ENCODE results near the gene IFNGR1. TPM values are rescaled to one million over a fixed set of nuclear protein-coding genes. Genes with fewer than 3 reads are reported as not detected.

IFNGR1 gene
- total RNA-seq, 1 experiment from 2014 or later, result 27.1 TPM

DNA sequence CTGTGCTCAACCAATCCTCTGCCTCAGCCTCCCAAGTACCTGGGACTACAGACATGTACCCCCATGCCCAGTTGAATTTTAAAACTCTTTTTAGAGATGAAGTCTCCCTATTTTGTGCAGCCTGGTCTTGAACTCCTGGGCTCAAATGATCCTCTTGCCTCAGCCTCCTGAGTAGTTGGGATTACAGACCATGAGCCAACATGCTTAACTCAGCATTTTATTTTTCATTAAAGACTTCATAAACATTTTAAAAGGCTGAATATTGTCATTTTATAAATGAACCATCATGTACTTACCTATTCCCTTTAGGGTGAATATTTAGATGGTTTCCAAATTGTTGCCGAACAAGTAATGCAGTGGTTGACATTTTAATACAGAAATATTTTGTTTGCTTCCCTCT is 16.5 kb upstream of the IFNGR1 start:
- no TSS peak for BruUV-seq (replicated peaks)
- Histone ChIP-seq H3K9me3 (ENCODE audit: control insufficient read depth in 1 of 2, insufficient read depth in 1 of 2, low read depth in 1 of 2, low read length in 2 of 2) (no peaks in the 10 kb centered on the region), H3K9ac (ENCODE audit: low read length) (no peak overlapping the region), H3K27me3 (ENCODE audit: insufficient read depth, low read length) (no peaks in the 10 kb centered on the region), H3K4me2 (ENCODE audit: low read length) (no peak overlapping the region), H3K4me1 (ENCODE audit: control insufficient read depth in 1 of 2, insufficient read depth in 2 of 2, low read length in 2 of 2) (peaks cover 18 to 39% of the 10 kb centered on the region in 2 experiments), H3K36me3 (ENCODE audit: control insufficient read depth in 1 of 2, insufficient read depth in 2 of 2, low read length in 2 of 2) (no peaks in the 10 kb centered on the region), H2AFZ (ENCODE audit: low read depth, low read length, poor library complexity, severe bottlenecking) (no peak overlapping the region), H3K27ac (ENCODE audit: low read depth, low read length) (no peak overlapping the region), H3K79me2 (ENCODE audit: insufficient read depth, low read length) (no peaks in the 10 kb centered on the region), H3K9me2 (ENCODE audit: insufficient read depth) (no peaks in the 10 kb centered on the region), H4K20me1 (ENCODE audit: insufficient read depth) (no peaks in the 10 kb centered on the region), H3K4me3 (replicated peaks in 1 of 2; ENCODE audit: low read depth in 1 of 2, low read length in 2 of 2) (no peak overlapping the region)
- intact Hi-C loops (cut with micrococcal nuclease), result no loop called here
- DNase-seq (ENCODE audit: low read depth, low spot score), result no peak
- ChIA-PET CTCF (no interaction called here), POLR2A (no interaction called here), RAD21 (ENCODE audit: low non-redundant PET in 1 of 2, low total read pairs in 2 of 2, uncharacterized antibody in 2 of 2, unreplicated experiment in 2 of 2) (no interaction called here)
- ATAC-seq, result no peak
- TF ChIP-seq EZH2phosphoT487 (IDR thresholded peaks at IDR 0.05; ENCODE audit: borderline replicate concordance), result no peak

DNA sequence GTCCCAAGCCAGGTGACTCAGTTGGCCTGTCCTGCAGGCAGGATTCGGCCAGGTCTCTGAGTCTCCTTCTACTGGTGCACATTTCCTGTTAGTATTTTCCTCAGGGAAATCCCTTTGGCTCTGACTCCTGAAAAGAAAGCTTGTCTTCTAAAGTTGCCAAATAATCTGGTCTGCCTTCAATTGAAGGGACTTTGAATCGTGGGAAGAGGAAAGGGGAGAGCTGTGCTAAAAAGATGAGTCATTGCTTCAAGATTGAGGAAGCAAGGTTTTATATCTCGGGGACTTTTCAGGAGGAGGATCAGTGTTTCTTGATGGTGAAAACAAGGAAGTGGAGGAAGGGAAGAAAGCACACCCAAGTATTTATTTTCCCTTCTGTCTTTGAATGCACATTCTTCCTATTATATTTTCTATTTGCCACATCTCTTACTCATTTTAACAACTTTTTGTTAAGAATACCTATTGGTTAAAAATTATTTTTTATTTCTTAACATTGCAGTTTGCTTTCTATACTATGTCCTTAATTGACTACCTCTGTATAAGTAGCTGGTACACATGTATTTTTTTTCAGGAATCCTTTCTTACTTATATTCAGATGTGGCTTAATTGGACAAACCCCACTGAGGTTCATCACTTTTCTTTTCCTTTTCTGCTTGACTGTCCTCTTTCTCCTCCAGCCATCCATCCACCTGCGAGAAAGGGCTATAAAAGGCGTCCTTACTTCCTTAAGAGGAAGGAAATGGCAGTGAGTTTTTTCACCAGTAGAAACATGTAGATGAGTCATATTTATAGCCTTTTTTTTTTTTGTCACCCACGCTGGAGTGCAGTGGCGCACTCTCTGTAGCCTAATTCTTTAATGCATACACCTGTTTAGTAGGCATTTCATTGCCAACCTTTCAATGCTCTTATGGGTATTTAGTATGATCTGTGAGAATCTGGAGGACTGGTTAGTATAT is 15.0 kb upstream of the IFNGR1 start:
- POLR2A ChIA-PET, result interaction anchor here (1.0 kb wide), 1 partner anchor 21 kb away, joined by 3 read pairs; no protein-coding TSS in a partner anchor
- Histone ChIP-seq H3K4me1 (ENCODE audit: control insufficient read depth in 1 of 2, insufficient read depth in 2 of 2, low read length in 2 of 2) (peaks cover 18 to 39% of the 10 kb centered on the region in 2 experiments), H3K27ac (ENCODE audit: low read depth, low read length) (peak overlapping the region; percentile 51), H3K4me2 (ENCODE audit: low read length) (peak overlapping the region; percentile 60), H4K20me1 (ENCODE audit: insufficient read depth) (no peaks in the 10 kb centered on the region), H3K27me3 (ENCODE audit: insufficient read depth, low read length) (no peaks in the 10 kb centered on the region), H3K9me2 (ENCODE audit: insufficient read depth) (no peaks in the 10 kb centered on the region), H3K4me3 (replicated peaks in 1 of 2; ENCODE audit: low read depth in 1 of 2, low read length in 2 of 2) (peak overlapping the region in 1 of 2 experiments; percentile 33; a peak in 2 of 4 replicates), H3K9me3 (ENCODE audit: control insufficient read depth in 1 of 2, insufficient read depth in 1 of 2, low read depth in 1 of 2, low read length in 2 of 2) (no peaks in the 10 kb centered on the region), H3K79me2 (ENCODE audit: insufficient read depth, low read length) (no peaks in the 10 kb centered on the region), H3K36me3 (ENCODE audit: control insufficient read depth in 1 of 2, insufficient read depth in 2 of 2, low read length in 2 of 2) (no peaks in the 10 kb centered on the region), H3K9ac (ENCODE audit: low read length) (peak overlapping the region; percentile 7; the same call in 1 of the 2 replicates), H2AFZ (ENCODE audit: low read depth, low read length, poor library complexity, severe bottlenecking) (peak overlapping the region; percentile 89)
- no TSS peak for BruUV-seq (replicated peaks)
- no peak for DNase-seq (ENCODE audit: low read depth, low spot score)
- CTCF ChIA-PET, result no interaction called here
- RAD21 ChIA-PET (ENCODE audit: low non-redundant PET in 1 of 2, low total read pairs in 2 of 2, uncharacterized antibody in 2 of 2, unreplicated experiment in 2 of 2), result no interaction called here
- ATAC-seq, result peak; percentile 61
- intact Hi-C loops (cut with micrococcal nuclease), result no loop called here
- TF ChIP-seq, protein P1, sequence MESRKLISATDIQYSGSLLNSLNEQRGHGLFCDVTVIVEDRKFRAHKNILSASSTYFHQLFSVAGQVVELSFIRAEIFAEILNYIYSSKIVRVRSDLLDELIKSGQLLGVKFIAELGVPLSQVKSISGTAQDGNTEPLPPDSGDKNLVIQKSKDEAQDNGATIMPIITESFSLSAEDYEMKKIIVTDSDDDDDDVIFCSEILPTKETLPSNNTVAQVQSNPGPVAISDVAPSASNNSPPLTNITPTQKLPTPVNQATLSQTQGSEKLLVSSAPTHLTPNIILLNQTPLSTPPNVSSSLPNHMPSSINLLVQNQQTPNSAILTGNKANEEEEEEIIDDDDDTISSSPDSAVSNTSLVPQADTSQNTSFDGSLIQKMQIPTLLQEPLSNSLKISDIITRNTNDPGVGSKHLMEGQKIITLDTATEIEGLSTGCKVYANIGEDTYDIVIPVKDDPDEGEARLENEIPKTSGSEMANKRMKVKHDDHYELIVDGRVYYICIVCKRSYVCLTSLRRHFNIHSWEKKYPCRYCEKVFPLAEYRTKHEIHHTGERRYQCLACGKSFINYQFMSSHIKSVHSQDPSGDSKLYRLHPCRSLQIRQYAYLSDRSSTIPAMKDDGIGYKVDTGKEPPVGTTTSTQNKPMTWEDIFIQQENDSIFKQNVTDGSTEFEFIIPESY (IDR thresholded peaks at IDR 0.05; ENCODE audit: extremely low read depth, insufficient replicate concordance, low read length), result no peak
- peak; percentile 70 for TF ChIP-seq SRF (IDR thresholded peaks at IDR 0.05; ENCODE audit: low read depth)
- TF ChIP-seq, protein P2, sequence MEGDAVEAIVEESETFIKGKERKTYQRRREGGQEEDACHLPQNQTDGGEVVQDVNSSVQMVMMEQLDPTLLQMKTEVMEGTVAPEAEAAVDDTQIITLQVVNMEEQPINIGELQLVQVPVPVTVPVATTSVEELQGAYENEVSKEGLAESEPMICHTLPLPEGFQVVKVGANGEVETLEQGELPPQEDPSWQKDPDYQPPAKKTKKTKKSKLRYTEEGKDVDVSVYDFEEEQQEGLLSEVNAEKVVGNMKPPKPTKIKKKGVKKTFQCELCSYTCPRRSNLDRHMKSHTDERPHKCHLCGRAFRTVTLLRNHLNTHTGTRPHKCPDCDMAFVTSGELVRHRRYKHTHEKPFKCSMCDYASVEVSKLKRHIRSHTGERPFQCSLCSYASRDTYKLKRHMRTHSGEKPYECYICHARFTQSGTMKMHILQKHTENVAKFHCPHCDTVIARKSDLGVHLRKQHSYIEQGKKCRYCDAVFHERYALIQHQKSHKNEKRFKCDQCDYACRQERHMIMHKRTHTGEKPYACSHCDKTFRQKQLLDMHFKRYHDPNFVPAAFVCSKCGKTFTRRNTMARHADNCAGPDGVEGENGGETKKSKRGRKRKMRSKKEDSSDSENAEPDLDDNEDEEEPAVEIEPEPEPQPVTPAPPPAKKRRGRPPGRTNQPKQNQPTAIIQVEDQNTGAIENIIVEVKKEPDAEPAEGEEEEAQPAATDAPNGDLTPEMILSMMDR (IDR thresholded peaks at IDR 0.05 in 2 of 3, conservative IDR thresholded peaks at IDR 0.05 in 1 of 3; ENCODE audit: borderline replicate concordance in 1 of 3, insufficient read depth in 1 of 3, low read depth in 2 of 3, low read length in 2 of 3), result no peak
- TF ChIP-seq, protein P3, sequence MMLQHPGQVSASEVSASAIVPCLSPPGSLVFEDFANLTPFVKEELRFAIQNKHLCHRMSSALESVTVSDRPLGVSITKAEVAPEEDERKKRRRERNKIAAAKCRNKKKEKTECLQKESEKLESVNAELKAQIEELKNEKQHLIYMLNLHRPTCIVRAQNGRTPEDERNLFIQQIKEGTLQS (IDR thresholded peaks at IDR 0.05), result no peak
- peak; percentile 59 for TF ChIP-seq FOSL1 (IDR thresholded peaks at IDR 0.05; ENCODE audit: low read depth)
- TF ChIP-seq, protein P4, sequence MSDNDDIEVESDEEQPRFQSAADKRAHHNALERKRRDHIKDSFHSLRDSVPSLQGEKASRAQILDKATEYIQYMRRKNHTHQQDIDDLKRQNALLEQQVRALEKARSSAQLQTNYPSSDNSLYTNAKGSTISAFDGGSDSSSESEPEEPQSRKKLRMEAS (IDR thresholded peaks at IDR 0.05), result no peak
- no peak for TF ChIP-seq ZNF274 (IDR thresholded peaks at IDR 0.05; ENCODE audit: low read depth, low read length)
- TF ChIP-seq SIN3A (IDR thresholded peaks at IDR 0.05; ENCODE audit: low read depth), result no peak
- TF ChIP-seq RAD21 (IDR thresholded peaks at IDR 0.05; ENCODE audit: low read depth), result 0 out of 2 replicates have a peak, but pooled peaks have one; percentile 2
- TF ChIP-seq YY1 (IDR thresholded peaks at IDR 0.05; ENCODE audit: extremely low read depth, insufficient replicate concordance, low read depth, low read length), result no peak
- TF ChIP-seq EGR1 (IDR thresholded peaks at IDR 0.05; ENCODE audit: low read depth), result peak; percentile 64
- no peak for TF ChIP-seq TCF7L2 (IDR thresholded peaks at IDR 0.05; ENCODE audit: borderline replicate concordance, extremely low read depth, insufficient read depth, insufficient read length)
- TF ChIP-seq CBX3 (IDR thresholded peaks at IDR 0.05; ENCODE audit: low read depth), result peak; percentile 58; the same call in 1 of the 2 replicates

All from HCT116 (cell line).